Measurements from ENCODE around the gene SAMD4B. TPM values are rescaled to one million over a fixed set of nuclear protein-coding genes. Genes with fewer than 3 reads are reported as not detected.

The SAMD4B gene
- total and polyA plus RNA-seq, 2 experiments from 2014 or later = 104 to 172 TPM

- no peak for TF ChIP-seq ZNF462 (CRISPR knock-in tag; IDR thresholded peaks at IDR 0.05)
- TF ChIP-seq EZH2phosphoT487 (IDR thresholded peaks at IDR 0.05; ENCODE audit: unreplicated experiment) = no peak
- TF ChIP-seq ZNF331 (CRISPR knock-in tag; IDR thresholded peaks at IDR 0.05; ENCODE audit: low read depth) = no peak
- TF ChIP-seq NANOG (IDR thresholded peaks at IDR 0.05; ENCODE audit: borderline replicate concordance) = no peak
- no peak for TF ChIP-seq POLR2AphosphoS5 (IDR thresholded peaks at IDR 0.05; ENCODE audit: low read depth)
- no peak for TF ChIP-seq STAT1 (IDR thresholded peaks at IDR 0.05; ENCODE audit: unreplicated experiment)
- TF ChIP-seq CTCF (conservative IDR thresholded peaks at IDR 0.05; ENCODE audit: low read depth in 2 of 2) = no peak
- TF ChIP-seq ZNF114 (CRISPR knock-in tag; IDR thresholded peaks at IDR 0.05) = no peak
- TF ChIP-seq ETS1 (IDR thresholded peaks at IDR 0.05) = no peak
Observed at GRCh38 chr19:39304701-39305571, 37.3 kb upstream of the SAMD4B start (continued).

Data from GM23338 (cell line).